Measurements from ENCODE around the gene ARHGAP5.
A peak's percentile ranks its signal among the peaks of the same experiment; 100 is the strongest.
"Not testable (repeated sequence)": the region's sequence is repeated elsewhere in the genome, so short reads cannot be mapped to it uniquely, and the experiment has no call there.

ARHGAP5 gene

GRCh38 chr14:32110548-32110896 is 33.4 kb downstream of the ARHGAP5 start:
- no peak for DNase-seq (ENCODE audit: low spot score)

- no peak for DNase-seq (ENCODE audit: low spot score)
These were observed 44.4 kb downstream of the ARHGAP5 start for GRCh38 chr14:32121536-32121935.

- no peak for DNase-seq (ENCODE audit: low spot score)
These were observed 44.8 kb downstream of the ARHGAP5 start for GRCh38 chr14:32121948-32122347.

GRCh38 chr14:32126899-32127730 is 50.0 kb downstream of the ARHGAP5 start:
- not testable (repeated sequence) for DNase-seq (ENCODE audit: low spot score)

GRCh38 chr14:32127731-32128654 is 50.9 kb downstream of the ARHGAP5 start:
- not testable (repeated sequence) for DNase-seq (ENCODE audit: low spot score)

GRCh38 chr14:32128703-32129102 is 51.6 kb downstream of the ARHGAP5 start:
- no peak for DNase-seq (ENCODE audit: low spot score)

GRCh38 chr14:32129124-32129523 is 52.0 kb downstream of the ARHGAP5 start:
- peak; percentile 51 for DNase-seq (ENCODE audit: low spot score)

GRCh38 chr14:32131689-32132088 is 54.6 kb downstream of the ARHGAP5 start:
- not testable (repeated sequence) for DNase-seq (ENCODE audit: low spot score)

- DNase-seq (ENCODE audit: low spot score) = no peak
These were observed 57.5 kb downstream of the ARHGAP5 start for GRCh38 chr14:32134448-32135097.

GRCh38 chr14:32136027-32136825 is 59.1 kb downstream of the ARHGAP5 start:
- no peak for DNase-seq (ENCODE audit: low spot score)

GRCh38 chr14:32137313-32137712 is 60.2 kb downstream of the ARHGAP5 start:
- no peak for DNase-seq (ENCODE audit: low spot score)

- DNase-seq (ENCODE audit: low spot score) = no peak
These were observed 60.8 kb downstream of the ARHGAP5 start for GRCh38 chr14:32137892-32138291.

GRCh38 chr14:32142341-32142740 is 65.2 kb downstream of the ARHGAP5 start:
- no peak for DNase-seq (ENCODE audit: low spot score)

- no peak for DNase-seq (ENCODE audit: low spot score)
These were observed 65.8 kb downstream of the ARHGAP5 start for GRCh38 chr14:32142754-32143437.

GRCh38 chr14:32150392-32150791 is 73.3 kb downstream of the ARHGAP5 start:
- no peak for DNase-seq (ENCODE audit: low spot score)

GRCh38 chr14:32166029-32166428 is 88.9 kb downstream of the ARHGAP5 start:
- DNase-seq (ENCODE audit: low spot score) = no peak

GRCh38 chr14:32166924-32167323 is 89.8 kb downstream of the ARHGAP5 start:
- no peak for DNase-seq (ENCODE audit: low spot score)

- no peak for DNase-seq (ENCODE audit: low spot score)
These were observed 90.8 kb downstream of the ARHGAP5 start for GRCh38 chr14:32167907-32168306.

- DNase-seq (ENCODE audit: low spot score) = no peak
These were observed 92.1 kb downstream of the ARHGAP5 start for GRCh38 chr14:32169191-32169590.

- DNase-seq (ENCODE audit: low spot score) = no peak
These were observed 94.4 kb downstream of the ARHGAP5 start for GRCh38 chr14:32171469-32171868.

Data from AG20443 (cell line).